HepG2 (cell line): Measurements from ENCODE around the gene NEDD4L. TPM values are rescaled to one million over a fixed set of nuclear protein-coding genes. Genes with fewer than 3 reads are reported as not detected.

ENCODE experiments used
- ARNT ChIP-seq: fragments of 450-650 bp; IDR thresholded peaks from 2 replicates; pipeline ENCODE4 v1.6.1; 2017
- FOXA3 ChIP-seq: IDR thresholded peaks from 2 replicates; pipeline ENCODE4 v1.6.1; 2016; ENCODE audit warnings: missing genetic modification reagents, missing compliant biosample characterization
- HDAC2 ChIP-seq: sonication (generic); formaldehyde crosslinking; IDR thresholded peaks from 2 replicates; pipeline ENCODE4 v1.4.0; 2020; ENCODE audit warnings: missing genetic modification reagents
- HHEX ChIP-seq: IDR thresholded peaks from 2 replicates; pipeline ENCODE4 v1.6.1; 2016; ENCODE audit warnings: control low read depth
- HMG20A ChIP-seq: IDR thresholded peaks from 2 replicates; pipeline ENCODE4 v1.6.1; 2016; ENCODE audit warnings: borderline replicate concordance
- HNF4A ChIP-seq: sonication (generic); formaldehyde crosslinking; IDR thresholded peaks from 2 replicates; pipeline ENCODE4 v1.4.0; 2020; ENCODE audit warnings: missing genetic modification reagents
- MBD4 ChIP-seq: IDR thresholded peaks from 2 replicates; pipeline ENCODE4 v1.6.1; 2012; ENCODE audit warnings: low read length, inconsistent platforms, borderline replicate concordance
- MED1 ChIP-seq: sonication (generic); formaldehyde crosslinking; IDR thresholded peaks from 2 replicates; pipeline ENCODE4 v1.4.0; 2020; ENCODE audit warnings: missing genetic modification reagents
- MED13 ChIP-seq: sonication (generic); formaldehyde crosslinking; IDR thresholded peaks from 2 replicates; pipeline ENCODE4 v1.5.0; 2020; ENCODE audit warnings: missing genetic modification reagents
- NFE2 ChIP-seq: sonication (generic); formaldehyde crosslinking; IDR thresholded peaks from 2 replicates; pipeline ENCODE4 v1.4.0; 2020; ENCODE audit warnings: missing genetic modification reagents
- PHF8 ChIP-seq: sonication (generic); formaldehyde crosslinking; IDR thresholded peaks from 2 replicates; pipeline ENCODE4 v1.5.0; 2020; ENCODE audit warnings: missing genetic modification reagents
- POGZ ChIP-seq: sonication (generic); formaldehyde crosslinking; IDR thresholded peaks from 2 replicates; pipeline ENCODE4 v1.4.0; 2020; ENCODE audit warnings: mild to moderate bottlenecking, missing genetic modification reagents
- SMARCC2 ChIP-seq: fragments of 450-650 bp; IDR thresholded peaks from 2 replicates; pipeline ENCODE4 v1.6.1; 2017; ENCODE audit warnings: antibody characterized with exemption, mild to moderate bottlenecking
- TARDBP ChIP-seq: sonication (generic); formaldehyde crosslinking; IDR thresholded peaks from 2 replicates; pipeline ENCODE4 v1.8.0; 2022; ENCODE audit warnings: mild to moderate bottlenecking, missing genetic modification reagents
- YEATS2 ChIP-seq: sonication (generic); formaldehyde crosslinking; IDR thresholded peaks from 2 replicates; pipeline ENCODE4 v1.4.0; 2020; ENCODE audit warnings: missing genetic modification reagents, borderline replicate concordance
- ZNF143 ChIP-seq: sonication (generic); formaldehyde crosslinking; IDR thresholded peaks from 2 replicates; pipeline ENCODE4 v1.4.0; 2020; ENCODE audit warnings: missing genetic modification reagents
- ZNF234 ChIP-seq: sonication (generic); formaldehyde crosslinking; conservative IDR thresholded peaks from 2 replicates; pipeline ENCODE4 v1.5.1; 2020; ENCODE audit warnings: mild to moderate bottlenecking, missing genetic modification reagents
- ZNF292 ChIP-seq: sonication (generic); formaldehyde crosslinking; IDR thresholded peaks from 2 replicates; pipeline ENCODE4 v1.8.1; 2022; ENCODE audit warnings: mild to moderate bottlenecking, low read depth, missing genetic modification reagents, borderline replicate concordance
- ZNF768 ChIP-seq: sonication (generic); formaldehyde crosslinking; IDR thresholded peaks from 2 replicates; pipeline ENCODE4 v1.4.0; 2020; ENCODE audit warnings: missing genetic modification reagents
- ZNF788 ChIP-seq: sonication (generic); formaldehyde crosslinking; IDR thresholded peaks from 2 replicates; pipeline ENCODE4 v1.5.0; 2020; ENCODE audit warnings: mild to moderate bottlenecking, missing genetic modification reagents, borderline replicate concordance
- ZSCAN12 ChIP-seq: sonication (generic); formaldehyde crosslinking; IDR thresholded peaks from 2 replicates; pipeline ENCODE4 v1.9.0; 2021; ENCODE audit warnings: mild to moderate bottlenecking, missing genetic modification reagents
- polyA plus RNA-seq, 8 experiments: library from polyadenylated mRNA; depleted of rRNA in 3 of 8; stranded (reverse) in 7 of 8; unstranded in 1 of 8; fragments of >200 nt; fragmentation: Illumina TruSeq in 4 of 8; extraction: Trizol in 4 of 8; gene quantifications; 2 replicates each; pipeline versions ENCODE4 v1.2.1 to v1.2.3, GENCODE V29; 2011 to 2016; ENCODE audit warnings: low read depth in 4 of 8, missing spikeins in 1 of 8, mixed read lengths in 1 of 8; ENCODE audit not compliant: insufficient read depth in 1 of 8
- total RNA-seq, 5 experiments: library from RNA; depleted of rRNA; stranded (reverse); fragments of >200 nt; fragmentation: Illumina TruSeq; extraction: Trizol; gene quantifications; 2 replicates each; pipeline ENCODE4 v1.2.3, GENCODE V29; 2016; ENCODE audit warnings: low read depth in 1 of 5
- TF ChIP-seq, protein P1 (sequence below): sonication (generic); formaldehyde crosslinking; IDR thresholded peaks from 2 replicates; pipeline ENCODE4 v1.9.0; 2022; ENCODE audit warnings: missing genetic modification reagents, mild to moderate bottlenecking, borderline replicate concordance
- TF ChIP-seq, protein P2 (sequence below): sonication (generic); formaldehyde crosslinking; IDR thresholded peaks from 2 replicates; pipeline ENCODE4 v1.4.0; 2020; ENCODE audit warnings: missing genetic modification reagents
- TF ChIP-seq, protein P3 (sequence below): sonication (generic); formaldehyde crosslinking; IDR thresholded peaks from 2 replicates; pipeline ENCODE4 v1.8.1; 2022; ENCODE audit warnings: low read depth, mild to moderate bottlenecking, missing genetic modification reagents
- TF ChIP-seq, protein P4 (sequence below): sonication (generic); formaldehyde crosslinking; conservative IDR thresholded peaks from 2 replicates; pipeline ENCODE4 v1.8.1; 2023; ENCODE audit warnings: missing genetic modification reagents

NEDD4L gene
- total and polyA plus RNA-seq, 2 of the 13 experiments (the other 11 are each of a cell fraction or from before 2014, with no cell fraction given): 168 to 390 TPM

DNA sequence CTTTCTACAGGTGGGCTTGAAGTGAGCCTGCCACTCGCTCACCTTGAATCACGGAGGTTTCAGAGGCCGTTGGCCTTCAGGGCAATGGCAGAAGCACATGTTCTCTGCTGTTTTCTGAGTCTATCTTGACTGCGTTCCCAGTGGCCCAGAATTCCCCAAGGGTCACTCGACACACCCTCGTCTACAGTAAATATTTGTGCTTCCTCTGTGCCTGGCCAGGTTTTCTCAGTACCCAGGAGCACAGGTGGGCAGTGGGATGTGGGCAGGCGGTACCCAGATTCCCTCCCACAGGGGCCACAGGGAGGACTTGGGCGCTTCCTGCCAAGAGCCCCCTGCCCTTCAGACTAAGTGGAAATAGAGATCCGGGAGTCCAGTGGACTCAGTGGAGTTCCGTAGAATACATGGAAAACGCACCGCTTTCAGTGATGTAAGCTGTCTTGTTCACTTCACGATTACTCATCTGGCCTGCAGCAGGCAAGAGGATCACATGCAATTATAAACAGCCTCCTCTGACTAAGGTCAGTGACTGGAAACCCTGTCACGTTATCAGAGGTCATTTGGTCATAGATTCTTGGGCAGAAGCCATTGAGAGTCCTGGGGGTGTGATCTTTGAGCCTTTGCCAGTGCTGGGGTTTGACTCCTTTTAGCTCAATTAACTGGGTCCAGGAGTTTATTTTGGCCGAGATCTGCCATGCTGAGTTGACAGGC is 179.8 kb downstream of the NEDD4L start (continued):
- TF ChIP-seq POGZ (CRISPR knock-in tag) (no peak), PHF8 (CRISPR knock-in tag) (no peak), HDAC2 (CRISPR knock-in tag) (peak; percentile 26; the same call in 1 of the 2 replicates), HHEX (CRISPR knock-in tag) (no peak), YEATS2 (CRISPR knock-in tag) (no peak), HMG20A (CRISPR knock-in tag) (no peak), ZNF788 (CRISPR knock-in tag) (no peak), NFE2 (CRISPR knock-in tag) (no peak), MED1 (CRISPR knock-in tag) (peak; percentile 53; the same call in 1 of the 2 replicates), ZNF768 (CRISPR knock-in tag) (no peak), FOXA3 (CRISPR knock-in tag) (no peak), HNF4A (CRISPR knock-in tag) (peak; percentile 59), SMARCC2 (no peak), ZNF234 (no peak), TARDBP (no peak), ZNF292 (no peak; the same call in 1 of the 2 replicates), MED13 (CRISPR knock-in tag) (no peak), ARNT (no peak), ZNF143 (CRISPR knock-in tag) (peak; percentile 48; the same call in 1 of the 2 replicates), MBD4 (no peak), ZSCAN12 (CRISPR knock-in tag) (no peak)
- TF ChIP-seq, protein P1, sequence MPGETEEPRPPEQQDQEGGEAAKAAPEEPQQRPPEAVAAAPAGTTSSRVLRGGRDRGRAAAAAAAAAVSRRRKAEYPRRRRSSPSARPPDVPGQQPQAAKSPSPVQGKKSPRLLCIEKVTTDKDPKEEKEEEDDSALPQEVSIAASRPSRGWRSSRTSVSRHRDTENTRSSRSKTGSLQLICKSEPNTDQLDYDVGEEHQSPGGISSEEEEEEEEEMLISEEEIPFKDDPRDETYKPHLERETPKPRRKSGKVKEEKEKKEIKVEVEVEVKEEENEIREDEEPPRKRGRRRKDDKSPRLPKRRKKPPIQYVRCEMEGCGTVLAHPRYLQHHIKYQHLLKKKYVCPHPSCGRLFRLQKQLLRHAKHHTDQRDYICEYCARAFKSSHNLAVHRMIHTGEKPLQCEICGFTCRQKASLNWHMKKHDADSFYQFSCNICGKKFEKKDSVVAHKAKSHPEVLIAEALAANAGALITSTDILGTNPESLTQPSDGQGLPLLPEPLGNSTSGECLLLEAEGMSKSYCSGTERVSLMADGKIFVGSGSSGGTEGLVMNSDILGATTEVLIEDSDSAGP (CRISPR knock-in tag): peak; percentile 21; the same call in 1 of the 2 replicates
- TF ChIP-seq, protein P2, sequence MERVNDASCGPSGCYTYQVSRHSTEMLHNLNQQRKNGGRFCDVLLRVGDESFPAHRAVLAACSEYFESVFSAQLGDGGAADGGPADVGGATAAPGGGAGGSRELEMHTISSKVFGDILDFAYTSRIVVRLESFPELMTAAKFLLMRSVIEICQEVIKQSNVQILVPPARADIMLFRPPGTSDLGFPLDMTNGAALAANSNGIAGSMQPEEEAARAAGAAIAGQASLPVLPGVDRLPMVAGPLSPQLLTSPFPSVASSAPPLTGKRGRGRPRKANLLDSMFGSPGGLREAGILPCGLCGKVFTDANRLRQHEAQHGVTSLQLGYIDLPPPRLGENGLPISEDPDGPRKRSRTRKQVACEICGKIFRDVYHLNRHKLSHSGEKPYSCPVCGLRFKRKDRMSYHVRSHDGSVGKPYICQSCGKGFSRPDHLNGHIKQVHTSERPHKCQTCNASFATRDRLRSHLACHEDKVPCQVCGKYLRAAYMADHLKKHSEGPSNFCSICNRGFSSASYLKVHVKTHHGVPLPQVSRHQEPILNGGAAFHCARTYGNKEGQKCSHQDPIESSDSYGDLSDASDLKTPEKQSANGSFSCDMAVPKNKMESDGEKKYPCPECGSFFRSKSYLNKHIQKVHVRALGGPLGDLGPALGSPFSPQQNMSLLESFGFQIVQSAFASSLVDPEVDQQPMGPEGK (CRISPR knock-in tag): no peak
- TF ChIP-seq, protein P3, sequence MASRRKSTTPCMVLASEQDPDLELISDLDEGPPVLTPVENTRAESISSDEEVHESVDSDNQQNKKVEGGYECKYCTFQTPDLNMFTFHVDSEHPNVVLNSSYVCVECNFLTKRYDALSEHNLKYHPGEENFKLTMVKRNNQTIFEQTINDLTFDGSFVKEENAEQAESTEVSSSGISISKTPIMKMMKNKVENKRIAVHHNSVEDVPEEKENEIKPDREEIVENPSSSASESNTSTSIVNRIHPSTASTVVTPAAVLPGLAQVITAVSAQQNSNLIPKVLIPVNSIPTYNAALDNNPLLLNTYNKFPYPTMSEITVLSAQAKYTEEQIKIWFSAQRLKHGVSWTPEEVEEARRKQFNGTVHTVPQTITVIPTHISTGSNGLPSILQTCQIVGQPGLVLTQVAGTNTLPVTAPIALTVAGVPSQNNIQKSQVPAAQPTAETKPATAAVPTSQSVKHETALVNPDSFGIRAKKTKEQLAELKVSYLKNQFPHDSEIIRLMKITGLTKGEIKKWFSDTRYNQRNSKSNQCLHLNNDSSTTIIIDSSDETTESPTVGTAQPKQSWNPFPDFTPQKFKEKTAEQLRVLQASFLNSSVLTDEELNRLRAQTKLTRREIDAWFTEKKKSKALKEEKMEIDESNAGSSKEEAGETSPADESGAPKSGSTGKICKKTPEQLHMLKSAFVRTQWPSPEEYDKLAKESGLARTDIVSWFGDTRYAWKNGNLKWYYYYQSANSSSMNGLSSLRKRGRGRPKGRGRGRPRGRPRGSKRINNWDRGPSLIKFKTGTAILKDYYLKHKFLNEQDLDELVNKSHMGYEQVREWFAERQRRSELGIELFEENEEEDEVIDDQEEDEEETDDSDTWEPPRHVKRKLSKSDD (CRISPR knock-in tag): no peak
- TF ChIP-seq, protein P4, sequence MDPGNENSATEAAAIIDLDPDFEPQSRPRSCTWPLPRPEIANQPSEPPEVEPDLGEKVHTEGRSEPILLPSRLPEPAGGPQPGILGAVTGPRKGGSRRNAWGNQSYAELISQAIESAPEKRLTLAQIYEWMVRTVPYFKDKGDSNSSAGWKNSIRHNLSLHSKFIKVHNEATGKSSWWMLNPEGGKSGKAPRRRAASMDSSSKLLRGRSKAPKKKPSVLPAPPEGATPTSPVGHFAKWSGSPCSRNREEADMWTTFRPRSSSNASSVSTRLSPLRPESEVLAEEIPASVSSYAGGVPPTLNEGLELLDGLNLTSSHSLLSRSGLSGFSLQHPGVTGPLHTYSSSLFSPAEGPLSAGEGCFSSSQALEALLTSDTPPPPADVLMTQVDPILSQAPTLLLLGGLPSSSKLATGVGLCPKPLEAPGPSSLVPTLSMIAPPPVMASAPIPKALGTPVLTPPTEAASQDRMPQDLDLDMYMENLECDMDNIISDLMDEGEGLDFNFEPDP (CRISPR knock-in tag): no peak
